ENCODE measurements around the gene CYB5R4. TPM values are rescaled to one million over a fixed set of nuclear protein-coding genes. Genes with fewer than 3 reads are reported as not detected.

Gene CYB5R4
- total and polyA plus RNA-seq, 2 of the 13 experiments (the other 11 are each of a cell fraction or from before 2014, with no cell fraction given) = 5.3 to 26.1 TPM

- no peak for TF ChIP-seq MAZ (IDR thresholded peaks at IDR 0.05; ENCODE audit: borderline replicate concordance, low read depth, low read length)
- TF ChIP-seq MAZ (CRISPR knock-in tag; IDR thresholded peaks at IDR 0.05; ENCODE audit: low read depth) = peak; percentile 84
- TF ChIP-seq ZNF660 (CRISPR knock-in tag; IDR thresholded peaks at IDR 0.05; ENCODE audit: borderline replicate concordance, low read depth) = no peak
- TF ChIP-seq GLI4 (CRISPR knock-in tag; IDR thresholded peaks at IDR 0.05; ENCODE audit: borderline replicate concordance) = no peak
- no peak for TF ChIP-seq NR2F2 (IDR thresholded peaks at IDR 0.05; ENCODE audit: borderline replicate concordance, low read depth)
- TF ChIP-seq NRL (CRISPR knock-in tag; IDR thresholded peaks at IDR 0.05; ENCODE audit: borderline replicate concordance) = peak; percentile 73; the same call in 1 of the 2 replicates
- no peak for TF ChIP-seq ARNT (IDR thresholded peaks at IDR 0.05)
- TF ChIP-seq ARID3A (IDR thresholded peaks at IDR 0.05; ENCODE audit: low read depth, low read length) = no peak; the same call in 1 of the 2 replicates
- TF ChIP-seq ZSCAN9 (CRISPR knock-in tag; IDR thresholded peaks at IDR 0.05; ENCODE audit: borderline replicate concordance) = peak; percentile 100
- peak; percentile 99 for TF ChIP-seq BRCA1 (CRISPR knock-in tag; IDR thresholded peaks at IDR 0.05)
- TF ChIP-seq MNT (IDR thresholded peaks at IDR 0.05) = peak; percentile 66
- TF ChIP-seq MAFK (conservative IDR thresholded peaks at IDR 0.05 in 1 of 2, IDR thresholded peaks at IDR 0.05 in 1 of 2; ENCODE audit: low read length in 2 of 2) = peak; percentile 25 to 33; a peak in 2 of 4 replicates
- peak; percentile 54; the same call in 1 of the 2 replicates for TF ChIP-seq ZNF746 (CRISPR knock-in tag; IDR thresholded peaks at IDR 0.05)
- TF ChIP-seq NR3C1 (CRISPR knock-in tag; IDR thresholded peaks at IDR 0.05) = 0 out of 2 replicates have a peak, but pooled peaks have one; percentile 61
- TF ChIP-seq CENPBD1 (CRISPR knock-in tag; IDR thresholded peaks at IDR 0.05; ENCODE audit: borderline replicate concordance, low read depth) = peak; percentile 94
- no peak for TF ChIP-seq U2AF2 (IDR thresholded peaks at IDR 0.05; ENCODE audit: low read depth, low read length)
- TF ChIP-seq PAXIP1 (CRISPR knock-in tag; conservative IDR thresholded peaks at IDR 0.05) = 0 out of 2 replicates have a peak, but pooled peaks have one; percentile 21
- no peak for TF ChIP-seq U2AF1 (optimal IDR thresholded peaks at IDR 0.05; ENCODE audit: low read depth, low read length)
These were observed at the start of gene CYB5R4 (continued) for GRCh38 chr6:83859410-83860358.

All from HepG2 (cell line).